Measurements from ENCODE around the gene ZNF579. TPM values are rescaled to one million over a fixed set of nuclear protein-coding genes. Genes with fewer than 3 reads are reported as not detected.
A peak's percentile ranks its signal among the peaks of the same experiment; 100 is the strongest.

ZNF579 gene
- total and polyA plus RNA-seq, 10 of the 15 experiments (the other 5 are each of a cell fraction or from before 2014, with no cell fraction given) = 0.11 to 11.7 (median 1.5) TPM

GRCh38 chr19:55599842-55600661 lies 19.4 kb upstream of the ZNF579 start, which contains the start of gene ZNF524:
ZNF524 (plus strand) TSS chr19:55600288; CDS start chr19:55602113, 1,825 bp downstream.
- H3K79me2 ChIP-seq (ENCODE audit: control insufficient read depth, insufficient read depth, low read length) = peaks cover 10% of the 10 kb centered on the region
- H3K4me2 ChIP-seq (ENCODE audit: control insufficient read depth, insufficient read depth) = peak within 1 kb of the TSS; percentile 96
- ChIA-PET CTCF (interaction anchor here (1.8 to 2.4 kb wide), 5 partner anchors 26 to 96 kb away, joined by 6 to 11 read pairs (median 9); partner anchors contain the start of gene U2AF2), POLR2A (interaction anchor here (0.6 to 1.6 kb wide), 17 partner anchors 11 to 1481 kb away, joined by 3 to 8 read pairs (median 5); partner anchors contain the start of genes HSPBP1, TMEM238, U2AF2 and ZNF579), SMC1A (ENCODE audit: uncharacterized antibody, unreplicated experiment) (interaction anchor here (0.9 to 2.3 kb wide), 4 partner anchors 32 to 123 kb away, joined by 3 to 16 read pairs (median 4); partner anchors contain the start of gene NAT14), RAD21 (ENCODE audit: unreplicated experiment) (interaction anchor here (1.2 to 2.6 kb wide), 9 partner anchors 11 to 216 kb away, joined by 4 to 11 read pairs (median 4); partner anchors contain the start of genes TMEM238, ZNF579, ZNF628 and ZNF784)
- H2AFZ ChIP-seq (ENCODE audit: control insufficient read depth, low read depth, low read length) = peak within 1 kb of the TSS; percentile 99
- DNase-seq (ENCODE audit: low read depth, low spot score) (no peak), ATAC-seq (peak; percentile 74), FAIRE-seq (peak; percentile 84)
- WGBS (ENCODE audit: insufficient coverage, insufficient replicate concordance, low lambda C conversion rate, missing lambda C conversion rate) = 1% methylated on average over 37 of the region's 97 CpGs
- H3K27me3 ChIP-seq (replicated peaks in 1 of 2; ENCODE audit: control insufficient read depth in 2 of 2, insufficient read depth in 2 of 2, low read length in 1 of 2) = no peaks in the 10 kb centered on the region
- peaks cover 10% of the 10 kb centered on the region; the same call in 1 of the 2 replicates for H3K4me1 ChIP-seq (ENCODE audit: control insufficient read depth, insufficient read depth, low read length)
- H3K27ac ChIP-seq (ENCODE audit: control insufficient read depth, insufficient read depth) = peak within 1 kb of the TSS; percentile 99
- intact Hi-C loops (cut with micrococcal nuclease; ENCODE audit: unreplicated experiment) (loop anchor here (5.0 kb wide), 1 partner anchor 42 kb away; the partner anchor contains the start of genes ZNF580 and ZNF581), in situ Hi-C loops (cut with MboI) (no loop called here)
- H3K4me3 ChIP-seq = peak within 1 kb of the TSS; percentile 88
- peaks cover 0 to 6% of the 10 kb centered on the region in 2 experiments; a peak in 1 of 4 replicates for H3K36me3 ChIP-seq (ENCODE audit: control insufficient read depth in 2 of 2, insufficient read depth in 2 of 2, low read length in 1 of 2)
- peak within 1 kb of the TSS; percentile 95 for H3K9ac ChIP-seq (ENCODE audit: control insufficient read depth, insufficient read depth, low read length)
- no TSS peak for BruUV-seq (replicated peaks)
- peaks cover under 1% of the 10 kb centered on the region; the same call in 2 of the 3 replicates for H3K9me3 ChIP-seq (replicated peaks; ENCODE audit: control insufficient read depth, insufficient read depth, low read length)
- no peaks in the 10 kb centered on the region for H4K20me1 ChIP-seq (ENCODE audit: control insufficient read depth, insufficient read depth)
- TF ChIP-seq POU2F2 (IDR thresholded peaks at IDR 0.05; ENCODE audit: borderline replicate concordance, low read depth, low read length) (no peak), IRF3 (IDR thresholded peaks at IDR 0.05) (no peak), RFX5 (IDR thresholded peaks at IDR 0.05; ENCODE audit: low read depth, low read length) (no peak), NBN (IDR thresholded peaks at IDR 0.05) (peak; percentile 61), BMI1 (IDR thresholded peaks at IDR 0.05; ENCODE audit: borderline replicate concordance) (no peak), CHD1 (IDR thresholded peaks at IDR 0.05; ENCODE audit: low read depth, low read length) (no peak), RELB (IDR thresholded peaks at IDR 0.05; ENCODE audit: low read depth) (peak; percentile 97), YBX1 (IDR thresholded peaks at IDR 0.05) (no peak), TARDBP (IDR thresholded peaks at IDR 0.05; ENCODE audit: borderline replicate concordance) (no peak), MTA3 (IDR thresholded peaks at IDR 0.05; ENCODE audit: borderline replicate concordance, low read length) (no peak), HDAC6 (IDR thresholded peaks at IDR 0.05; ENCODE audit: unreplicated experiment) (no peak), SMC3 (IDR thresholded peaks at IDR 0.05; ENCODE audit: borderline replicate concordance, low read length) (no peak), USF1 (IDR thresholded peaks at IDR 0.05; ENCODE audit: borderline replicate concordance, extremely low read length, insufficient read depth, low read depth, low read length) (no peak), ZNF592 (IDR thresholded peaks at IDR 0.05) (no peak), CBFB (IDR thresholded peaks at IDR 0.05; ENCODE audit: low read depth) (0 out of 2 replicates have a peak, but pooled peaks have one; percentile 33)
